Fibroblast of mammary gland (primary cell): ENCODE measurements around the gene HLA-DMA.
A peak's percentile ranks its signal among the peaks of the same experiment; 100 is the strongest.

Experiments
- DNase-seq: peaks from one replicate; pipeline ENCODE4 v3.0.0-alpha.2; 2010; ENCODE audit warnings: low read depth
- H3K4me3 ChIP-seq: 2 replicates; pipeline ENCODE4 v1.5.1; 2011; ENCODE audit warnings: low read depth, mild to moderate bottlenecking, low read length, moderate library complexity; ENCODE audit not compliant: control insufficient read depth
- TF ChIP-seq, protein P1 (sequence below): conservative IDR thresholded peaks from 2 replicates; pipeline ENCODE4 v1.5.1; 2011; ENCODE audit warnings: low read depth, low read length, inconsistent platforms; ENCODE audit not compliant: control insufficient read depth, insufficient read depth

The HLA-DMA gene

DNA sequence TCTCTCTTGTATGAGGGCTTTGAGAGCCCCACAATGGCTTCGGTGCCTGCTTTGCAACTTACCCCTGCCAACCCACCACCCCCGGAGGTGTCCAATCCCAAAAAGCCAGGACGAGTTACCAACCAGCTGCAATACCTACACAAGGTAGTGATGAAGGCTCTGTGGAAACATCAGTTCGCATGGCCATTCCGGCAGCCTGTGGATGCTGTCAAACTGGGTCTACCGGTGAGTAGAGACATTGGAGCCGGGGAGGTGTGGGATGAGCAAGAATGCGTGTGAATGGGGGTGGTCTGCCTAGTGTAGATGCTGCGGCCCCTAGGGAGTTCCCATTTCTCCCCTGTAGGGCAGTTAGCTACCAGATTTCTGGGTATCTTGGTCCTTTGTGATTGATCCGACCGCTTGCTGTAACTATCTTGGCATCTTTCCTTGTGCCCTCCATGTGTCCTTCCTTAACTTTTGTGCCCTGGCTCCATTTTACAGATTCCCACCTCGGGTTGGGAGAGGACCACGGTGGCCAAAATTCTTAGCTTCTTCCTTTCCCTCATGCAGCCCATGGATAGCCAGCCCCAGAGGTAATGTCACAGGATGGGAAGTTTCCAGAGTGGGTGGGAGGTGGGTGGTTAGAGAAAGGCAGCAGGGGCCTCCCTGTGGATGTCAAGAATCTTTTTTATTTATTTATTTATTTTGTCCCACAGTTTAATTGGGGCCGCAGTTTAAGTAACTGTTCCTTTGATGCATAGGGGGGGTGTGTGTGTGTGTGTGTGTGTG lies 21.8 kb upstream of the HLA-DMA start:
- TF ChIP-seq, protein P1, sequence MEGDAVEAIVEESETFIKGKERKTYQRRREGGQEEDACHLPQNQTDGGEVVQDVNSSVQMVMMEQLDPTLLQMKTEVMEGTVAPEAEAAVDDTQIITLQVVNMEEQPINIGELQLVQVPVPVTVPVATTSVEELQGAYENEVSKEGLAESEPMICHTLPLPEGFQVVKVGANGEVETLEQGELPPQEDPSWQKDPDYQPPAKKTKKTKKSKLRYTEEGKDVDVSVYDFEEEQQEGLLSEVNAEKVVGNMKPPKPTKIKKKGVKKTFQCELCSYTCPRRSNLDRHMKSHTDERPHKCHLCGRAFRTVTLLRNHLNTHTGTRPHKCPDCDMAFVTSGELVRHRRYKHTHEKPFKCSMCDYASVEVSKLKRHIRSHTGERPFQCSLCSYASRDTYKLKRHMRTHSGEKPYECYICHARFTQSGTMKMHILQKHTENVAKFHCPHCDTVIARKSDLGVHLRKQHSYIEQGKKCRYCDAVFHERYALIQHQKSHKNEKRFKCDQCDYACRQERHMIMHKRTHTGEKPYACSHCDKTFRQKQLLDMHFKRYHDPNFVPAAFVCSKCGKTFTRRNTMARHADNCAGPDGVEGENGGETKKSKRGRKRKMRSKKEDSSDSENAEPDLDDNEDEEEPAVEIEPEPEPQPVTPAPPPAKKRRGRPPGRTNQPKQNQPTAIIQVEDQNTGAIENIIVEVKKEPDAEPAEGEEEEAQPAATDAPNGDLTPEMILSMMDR = no peak
- peak overlapping the region; percentile 68 for H3K4me3 ChIP-seq
- DNase-seq = no peak

DNA sequence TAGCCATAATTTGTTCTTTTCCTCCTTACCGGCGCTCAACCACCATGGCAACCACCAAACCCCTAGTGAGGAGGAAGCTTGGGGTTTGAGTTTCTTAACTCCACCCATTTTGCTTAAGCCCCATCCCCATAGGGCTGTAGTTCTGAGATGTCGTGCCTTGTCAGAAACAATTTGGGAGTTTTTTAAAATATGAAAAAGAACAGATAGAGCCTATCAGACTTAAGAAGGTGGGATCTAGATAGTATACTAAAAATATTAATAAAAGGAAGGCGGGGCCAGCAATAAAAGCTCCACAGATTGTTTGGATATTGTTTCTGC lies 21.1 kb upstream of the HLA-DMA start:
- TF ChIP-seq, protein P1 = no peak
- peak overlapping the region; percentile 68 for H3K4me3 ChIP-seq
- DNase-seq = peak; percentile 62

GRCh38 chr6:32973144-32974015 lies 20.5 kb upstream of the HLA-DMA start:
- TF ChIP-seq, protein P1 = no peak
- DNase-seq = no peak
- H3K4me3 ChIP-seq = peak overlapping the region; percentile 68

- TF ChIP-seq, protein P1 = no peak
- peak overlapping the region; percentile 68 for H3K4me3 ChIP-seq
- DNase-seq = no peak
Measured at GRCh38 chr6:32972353-32973143, 19.7 kb upstream of the HLA-DMA start.

DNA sequence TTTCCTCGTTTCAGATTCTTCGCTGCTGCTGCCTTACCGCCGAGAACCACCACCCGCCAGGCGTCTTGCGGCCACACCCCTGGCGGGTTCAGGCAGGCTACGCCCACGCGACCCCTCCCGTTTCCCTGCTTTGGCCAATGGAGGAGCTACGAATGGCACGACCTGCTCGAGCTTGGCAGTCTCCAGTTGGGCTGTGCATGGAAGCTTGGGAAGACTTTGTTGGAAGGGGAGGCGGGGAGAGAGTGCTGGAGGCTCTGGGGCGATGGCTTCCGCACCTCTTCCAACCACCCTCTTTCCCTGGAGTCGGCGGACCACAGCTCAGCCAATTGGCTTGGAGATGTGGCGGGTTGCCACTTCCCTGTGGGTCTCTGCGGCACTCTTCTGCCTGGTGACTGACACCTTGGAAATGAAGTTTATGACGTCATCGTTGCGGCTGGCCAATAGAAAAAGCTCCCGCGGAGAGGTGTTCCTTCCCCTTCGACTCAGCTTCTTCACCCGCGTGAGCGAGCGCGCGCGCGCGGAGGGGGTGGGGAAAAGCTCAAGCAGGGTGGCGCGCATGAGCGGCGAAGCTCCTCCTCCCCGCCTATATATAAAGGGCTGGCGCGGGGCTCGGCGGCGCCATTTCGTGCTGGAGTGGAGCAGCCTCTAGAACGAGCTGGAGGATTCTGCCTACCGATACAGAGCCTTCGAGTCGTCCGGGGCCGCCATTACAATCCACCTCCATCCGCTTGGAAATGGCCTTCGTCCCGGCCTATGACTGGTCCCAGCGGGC lies 18.9 kb upstream of the HLA-DMA start:
- H3K4me3 ChIP-seq = peak overlapping the region; percentile 98
- peak; percentile 100 for DNase-seq
- TF ChIP-seq, protein P1 = no peak

DNA sequence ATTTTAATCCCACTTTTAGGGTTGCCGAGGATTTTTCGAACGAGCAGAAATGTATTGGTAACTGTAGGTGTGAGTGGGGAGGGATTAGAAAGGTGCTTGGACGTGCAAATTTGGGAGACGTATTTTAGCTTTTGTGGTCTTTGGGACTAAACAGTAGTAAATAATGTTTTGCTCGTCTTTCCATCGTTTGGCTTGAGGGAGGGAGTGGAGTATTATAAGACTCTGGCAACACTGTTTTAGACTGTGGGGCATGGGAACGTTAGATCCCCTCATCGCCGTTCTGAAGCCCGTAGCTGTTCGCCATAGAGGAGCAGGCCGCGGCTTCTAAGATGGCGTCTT lies 18.3 kb upstream of the HLA-DMA start:
- peak overlapping the region; percentile 98 for H3K4me3 ChIP-seq
- TF ChIP-seq, protein P1 = no peak
- no peak for DNase-seq
